Loucy (cell line): ENCODE measurements around the gene PLCL2.

Source experiments
- H2AFZ ChIP-seq: fragments of 200-600 bp; sonication (generic); 2 replicates; pipeline ENCODE4 v1.6.0; 2016; ENCODE audit warnings: antibody characterized with exemption, mild to moderate bottlenecking, low read length, moderate library complexity
- H3F3A ChIP-seq: fragments of 200-600 bp; 2 replicates; pipeline ENCODE4 v1.6.0; 2016; ENCODE audit warnings: antibody characterized with exemption, low read depth, mild to moderate bottlenecking
- H3K27me3 ChIP-seq: fragments of 200-600 bp; sonication (generic); 2 replicates; pipeline ENCODE4 v1.6.1; 2014; ENCODE audit warnings: low read length, mild to moderate bottlenecking; ENCODE audit not compliant: insufficient read depth, poor library complexity, severe bottlenecking
- H3K36me3 ChIP-seq: fragments of 200-600 bp; sonication (generic); 2 replicates; pipeline ENCODE4 v1.6.1; 2016; ENCODE audit warnings: low read length; ENCODE audit not compliant: insufficient read depth
- H3K4me1 ChIP-seq: fragments of 200-600 bp; sonication (generic); 2 replicates; pipeline ENCODE4 v1.5.1; 2014; ENCODE audit warnings: low read length, mild to moderate bottlenecking; ENCODE audit not compliant: insufficient read depth, poor library complexity, severe bottlenecking
- H3K4me2 ChIP-seq: fragments of 200-600 bp; sonication (generic); 2 replicates; pipeline ENCODE4 v1.6.0; 2014; ENCODE audit warnings: antibody characterized with exemption, low read length, low read depth, mild to moderate bottlenecking; ENCODE audit not compliant: poor library complexity, severe bottlenecking
- H3K4me3 ChIP-seq: fragments of 200-600 bp; sonication (generic); 2 replicates; pipeline ENCODE4 v1.5.1; 2014; ENCODE audit warnings: low read length, mild to moderate bottlenecking, mixed read lengths; ENCODE audit not compliant: poor library complexity, severe bottlenecking
- H3K79me2 ChIP-seq: fragments of 200-600 bp; sonication (generic); 2 replicates; pipeline ENCODE4 v1.6.1; 2014; ENCODE audit warnings: low read length; ENCODE audit not compliant: insufficient read depth
- H3K9ac ChIP-seq: fragments of 200-600 bp; sonication (generic); 2 replicates; pipeline ENCODE4 v1.6.0; 2014; ENCODE audit warnings: mild to moderate bottlenecking, low read depth, low read length, moderate library complexity; ENCODE audit not compliant: poor library complexity, severe bottlenecking
- H3K9me2 ChIP-seq: fragments of 200-600 bp; sonication (generic); replicated peaks from 2 replicates; pipeline ENCODE4 v1.6.1; 2016; ENCODE audit warnings: low read depth, low read length, mixed read lengths
- H3K9me3 ChIP-seq: fragments of 200-600 bp; sonication (generic); 2 replicates; pipeline ENCODE4 v1.6.1; 2014; ENCODE audit warnings: mild to moderate bottlenecking, antibody characterized with exemption, low read length, low read depth; ENCODE audit not compliant: insufficient read depth
- H4K20me1 ChIP-seq: fragments of 200-600 bp; sonication (generic); 2 replicates; pipeline ENCODE4 v1.6.0; 2014; ENCODE audit warnings: antibody characterized with exemption, low read length, mild to moderate bottlenecking; ENCODE audit not compliant: insufficient read depth, poor library complexity, severe bottlenecking
- EZH2phosphoT487 ChIP-seq: fragments of 200-600 bp; IDR thresholded peaks from 2 replicates; pipeline ENCODE4 v1.6.1; 2018; ENCODE audit warnings: antibody characterized with exemption, mild to moderate bottlenecking, moderate library complexity, borderline replicate concordance
- TF ChIP-seq, protein P1 (sequence below): fragments of 200-600 bp; sonication (generic); conservative IDR thresholded peaks from 2 replicates; pipeline ENCODE4 v1.5.1; 2014; ENCODE audit warnings: mild to moderate bottlenecking, antibody characterized with exemption, low read length

Gene PLCL2

DNA sequence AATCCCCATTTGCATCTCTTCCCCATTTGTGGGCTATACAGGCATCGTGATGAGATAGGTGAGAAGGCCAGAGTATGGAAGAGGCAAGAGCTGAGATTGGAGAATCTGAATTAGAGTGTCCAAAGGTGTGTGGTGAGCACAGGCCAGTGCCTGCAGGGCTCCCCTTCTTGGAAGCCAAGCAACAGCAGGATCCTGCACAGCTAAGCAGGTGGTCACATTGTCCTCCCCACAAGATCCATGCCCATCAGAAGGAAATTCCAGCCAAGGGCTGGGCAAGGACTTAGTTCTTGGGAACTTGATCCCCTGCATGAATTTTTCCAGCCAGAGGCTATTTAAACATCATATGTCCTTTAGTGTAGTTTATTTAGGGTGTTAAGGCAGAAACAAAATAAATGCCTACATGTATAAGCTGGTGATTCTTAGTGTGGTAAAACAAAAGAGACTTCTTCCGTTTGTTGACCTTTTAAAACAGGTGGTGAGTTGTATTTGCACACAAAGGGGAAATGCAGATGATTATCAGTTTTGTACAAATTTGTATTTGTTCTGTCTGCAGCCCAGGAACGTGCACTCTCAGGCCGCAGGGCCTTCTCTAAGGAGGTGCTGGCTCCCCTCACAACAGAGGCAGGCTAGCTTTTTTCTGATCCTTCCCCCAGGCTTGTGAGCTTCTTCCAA, 110.2 kb downstream of the PLCL2 start:
- no peaks in the 10 kb centered on the region for H3K79me2 ChIP-seq
- H3K27me3 ChIP-seq, result no peaks in the 10 kb centered on the region
- peaks cover 30% of the 10 kb centered on the region for H3K4me1 ChIP-seq
- H2AFZ ChIP-seq, result no peak overlapping the region
- no peak overlapping the region for H3K9ac ChIP-seq
- H3K36me3 ChIP-seq, result no peaks in the 10 kb centered on the region
- H3K9me2 ChIP-seq, result no peaks in the 10 kb centered on the region
- H3K4me2 ChIP-seq, result no peak overlapping the region
- H4K20me1 ChIP-seq, result no peaks in the 10 kb centered on the region
- H3K9me3 ChIP-seq, result no peaks in the 10 kb centered on the region
- peaks cover 5% of the 10 kb centered on the region; the same call in 1 of the 2 replicates for H3F3A ChIP-seq
- H3K4me3 ChIP-seq, result no peak overlapping the region
- TF ChIP-seq EZH2phosphoT487, result no peak
- TF ChIP-seq, protein P1, sequence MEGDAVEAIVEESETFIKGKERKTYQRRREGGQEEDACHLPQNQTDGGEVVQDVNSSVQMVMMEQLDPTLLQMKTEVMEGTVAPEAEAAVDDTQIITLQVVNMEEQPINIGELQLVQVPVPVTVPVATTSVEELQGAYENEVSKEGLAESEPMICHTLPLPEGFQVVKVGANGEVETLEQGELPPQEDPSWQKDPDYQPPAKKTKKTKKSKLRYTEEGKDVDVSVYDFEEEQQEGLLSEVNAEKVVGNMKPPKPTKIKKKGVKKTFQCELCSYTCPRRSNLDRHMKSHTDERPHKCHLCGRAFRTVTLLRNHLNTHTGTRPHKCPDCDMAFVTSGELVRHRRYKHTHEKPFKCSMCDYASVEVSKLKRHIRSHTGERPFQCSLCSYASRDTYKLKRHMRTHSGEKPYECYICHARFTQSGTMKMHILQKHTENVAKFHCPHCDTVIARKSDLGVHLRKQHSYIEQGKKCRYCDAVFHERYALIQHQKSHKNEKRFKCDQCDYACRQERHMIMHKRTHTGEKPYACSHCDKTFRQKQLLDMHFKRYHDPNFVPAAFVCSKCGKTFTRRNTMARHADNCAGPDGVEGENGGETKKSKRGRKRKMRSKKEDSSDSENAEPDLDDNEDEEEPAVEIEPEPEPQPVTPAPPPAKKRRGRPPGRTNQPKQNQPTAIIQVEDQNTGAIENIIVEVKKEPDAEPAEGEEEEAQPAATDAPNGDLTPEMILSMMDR, result no peak

DNA sequence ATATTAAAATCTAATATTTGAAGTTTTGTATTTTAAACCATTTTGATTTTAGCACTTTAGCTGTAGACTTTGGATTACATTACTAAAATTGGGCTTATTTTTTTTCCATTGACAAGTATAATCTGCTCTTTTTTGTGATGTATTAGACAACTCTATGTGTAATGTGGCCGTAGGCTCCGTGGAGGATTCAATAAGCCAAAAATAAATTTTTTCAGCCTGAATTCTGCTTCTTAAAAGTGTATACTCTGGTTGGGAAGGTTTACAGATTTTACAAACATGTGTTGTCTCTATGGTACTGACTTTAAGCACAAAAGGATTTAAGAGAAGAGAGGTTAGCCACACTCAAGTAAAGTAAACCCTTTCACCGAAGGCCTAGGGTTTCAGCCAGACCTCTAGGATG, 110.8 kb downstream of the PLCL2 start:
- Histone ChIP-seq H3K9me3 (no peaks in the 10 kb centered on the region), H3K36me3 (no peaks in the 10 kb centered on the region), H3K4me1 (peaks cover 30% of the 10 kb centered on the region), H3K79me2 (no peaks in the 10 kb centered on the region), H3K9me2 (no peaks in the 10 kb centered on the region), H3K4me2 (peak overlapping the region; percentile 35), H3K9ac (no peak overlapping the region), H4K20me1 (no peaks in the 10 kb centered on the region), H2AFZ (no peak overlapping the region), H3F3A (0 out of 2 replicates have a peak, but pooled peaks cover 4% of the 10 kb centered on the region), H3K27me3 (no peaks in the 10 kb centered on the region), H3K4me3 (no peak overlapping the region)
- TF ChIP-seq, protein P1, result no peak
- no peak for TF ChIP-seq EZH2phosphoT487

DNA sequence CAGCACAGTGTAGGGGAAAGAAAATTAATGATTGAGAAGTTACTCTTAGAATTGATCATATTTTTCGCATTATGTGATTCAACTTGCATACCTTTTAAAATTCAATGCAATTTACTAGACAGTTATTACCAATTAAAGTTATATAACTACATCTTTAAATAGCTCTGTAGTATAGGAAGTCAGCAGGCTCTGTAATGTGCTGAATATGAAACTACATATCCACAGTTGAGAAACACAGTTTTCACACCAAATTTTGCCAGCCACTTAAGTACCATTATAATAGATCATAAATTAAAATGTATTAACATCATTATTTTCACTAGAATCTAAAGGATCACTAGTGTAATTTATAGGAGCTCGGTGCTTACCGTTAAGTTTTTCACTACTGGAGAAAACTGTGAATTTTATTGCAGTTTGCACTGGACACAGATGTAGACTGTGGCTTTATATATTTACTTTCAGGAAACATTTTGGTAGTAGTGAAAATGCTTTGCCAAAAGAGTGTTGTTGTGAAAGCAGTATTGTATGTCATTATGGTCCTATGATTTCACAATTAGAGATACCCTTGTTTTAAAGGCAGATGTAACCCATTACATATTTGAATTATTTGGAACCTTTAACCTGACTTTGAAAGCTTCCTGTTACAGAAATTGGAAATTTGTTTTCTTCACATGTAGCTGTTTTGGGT, 113.6 kb downstream of the PLCL2 start:
- no peaks in the 10 kb centered on the region for H3K27me3 ChIP-seq

More for the DNA sequence above, 113.6 kb downstream of the PLCL2 start:
- Histone ChIP-seq H3K9ac (peak overlapping the region; percentile 35), H3K4me2 (peak overlapping the region; percentile 66), H4K20me1 (no peaks in the 10 kb centered on the region), H3F3A (0 out of 2 replicates have a peak, but pooled peaks cover 4% of the 10 kb centered on the region), H3K4me3 (peak overlapping the region; percentile 49), H3K36me3 (no peaks in the 10 kb centered on the region), H3K9me3 (peaks cover 3% of the 10 kb centered on the region; the same call in 1 of the 2 replicates), H3K79me2 (no peaks in the 10 kb centered on the region), H3K9me2 (no peaks in the 10 kb centered on the region), H3K4me1 (peaks cover 30% of the 10 kb centered on the region), H2AFZ (no peak overlapping the region)
- TF ChIP-seq, protein P1, result no peak
- no peak for TF ChIP-seq EZH2phosphoT487
